ENCODE results near the gene STK24.

GRCh38 chr13:98448642-98448928 lies 128.3 kb downstream of the STK24 start:
- TF ChIP-seq CTCF (IDR thresholded peaks at IDR 0.05) (no peak), POLR2A (IDR thresholded peaks at IDR 0.05) (no peak), POLR2AphosphoS5 (IDR thresholded peaks at IDR 0.05) (no peak)

Data from breast epithelium (tissue), 3 donors.